Peyer's patch (tissue), 4 donors: Measurements from ENCODE around the gene TTC36.

Source experiments
- CTCF ChIP-seq, 6 experiments: fragments of 450-650 bp in 4 of 6; fragments of 200-600 bp in 2 of 6; sonication (generic) in 1 of 6; IDR thresholded peaks; one replicate each; pipeline ENCODE4 v1.5.1; 2017 to 2019; ENCODE audit warnings: antibody characterized with exemption in 6 of 6, mild to moderate bottlenecking in 3 of 6, moderate library complexity in 1 of 6
- POLR2A ChIP-seq, 2 donors: fragments of 450-650 bp; IDR thresholded peaks; one replicate each; pipeline ENCODE4 v1.5.1; 2017; ENCODE audit warnings: antibody characterized with exemption in 2 of 2, mild to moderate bottlenecking in 2 of 2, moderate library complexity in 2 of 2

DNA sequence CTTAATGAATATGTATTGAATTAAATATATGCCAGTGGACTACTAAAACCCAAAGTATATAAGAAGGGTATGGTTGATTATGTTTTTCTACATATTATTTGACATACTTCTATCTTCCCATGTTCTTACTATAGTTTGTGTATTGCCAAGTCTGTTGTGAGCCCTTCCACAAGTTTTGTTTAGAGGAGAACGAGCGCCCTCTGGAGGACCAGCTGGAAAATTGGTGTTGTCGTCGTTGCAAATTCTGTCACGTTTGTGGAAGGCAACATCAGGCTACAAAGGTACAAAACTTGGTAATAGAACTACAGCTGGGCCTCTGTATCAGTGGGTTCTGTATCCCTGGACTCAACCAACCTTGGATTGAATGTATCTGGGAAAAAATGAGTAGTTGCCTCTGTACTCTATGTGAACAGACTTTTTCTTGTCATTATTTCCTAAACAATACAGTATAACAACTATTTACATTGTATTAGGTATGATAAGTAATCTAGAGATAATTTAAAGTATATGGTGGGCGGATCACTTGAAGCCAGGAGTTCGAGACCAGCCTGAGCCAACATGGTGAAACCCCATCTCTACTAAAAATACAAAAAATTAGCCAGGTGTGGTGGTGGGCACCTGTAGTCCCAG lies 38.7 kb upstream of the TTC36 start:
- peak; percentile 50 to 89 (median 83) for TF ChIP-seq CTCF (IDR thresholded peaks at IDR 0.05)
- no peak for TF ChIP-seq POLR2A (IDR thresholded peaks at IDR 0.05)
